ENCODE data around the gene TGM5.

The TGM5 gene

GRCh38 chr15:43196760-43197548 lies 69.8 kb downstream of the TGM5 start:
- no peak for DNase-seq (ENCODE audit: low read depth)

- DNase-seq (ENCODE audit: low read depth): no peak
These were observed 71.9 kb downstream of the TGM5 start for GRCh38 chr15:43194795-43195194.

GRCh38 chr15:43193710-43194109 lies 73.0 kb downstream of the TGM5 start:
- no peak for DNase-seq (ENCODE audit: low read depth)

GRCh38 chr15:43190178-43190577 lies 76.5 kb downstream of the TGM5 start:
- no peak for DNase-seq (ENCODE audit: low read depth)

GRCh38 chr15:43189296-43189695 lies 77.4 kb downstream of the TGM5 start:
- no peak for DNase-seq (ENCODE audit: low read depth)

- no peak for DNase-seq (ENCODE audit: low read depth)
These were observed 79.1 kb downstream of the TGM5 start for GRCh38 chr15:43187544-43188155.

- no peak for DNase-seq (ENCODE audit: low read depth)
These were observed 80.8 kb downstream of the TGM5 start for GRCh38 chr15:43186003-43186353.

- peak; percentile 87 for DNase-seq (ENCODE audit: low read depth)
These were observed 81.3 kb downstream of the TGM5 start, which contains the start of gene CCNDBP1 for GRCh38 chr15:43185157-43186002. TSS of gene CCNDBP1 (plus strand) at chr15:43185403. CDS start at chr15:43185499, 96 bp downstream.

- no peak for DNase-seq (ENCODE audit: low read depth)
These were observed 82.2 kb downstream of the TGM5 start for GRCh38 chr15:43184407-43185124.

- DNase-seq (ENCODE audit: low read depth): no peak
These were observed 83.5 kb downstream of the TGM5 start for GRCh38 chr15:43183270-43183669.
